HG03025 (cell line): ENCODE results near the gene RNF123.
"Not testable (repeated sequence)": the region's sequence is repeated elsewhere in the genome, so short reads cannot be mapped to it uniquely, and the experiment has no call there.

Experiments used
- ATAC-seq: cut with Tn5 transposase; IDR thresholded peaks from one replicate; pipeline ENCODE4 v1.9.1; 2021; ENCODE audit warnings: mild to moderate bottlenecking, moderate library complexity; ENCODE audit not compliant: unreplicated experiment, low FRiP score

Gene RNF123

DNA sequence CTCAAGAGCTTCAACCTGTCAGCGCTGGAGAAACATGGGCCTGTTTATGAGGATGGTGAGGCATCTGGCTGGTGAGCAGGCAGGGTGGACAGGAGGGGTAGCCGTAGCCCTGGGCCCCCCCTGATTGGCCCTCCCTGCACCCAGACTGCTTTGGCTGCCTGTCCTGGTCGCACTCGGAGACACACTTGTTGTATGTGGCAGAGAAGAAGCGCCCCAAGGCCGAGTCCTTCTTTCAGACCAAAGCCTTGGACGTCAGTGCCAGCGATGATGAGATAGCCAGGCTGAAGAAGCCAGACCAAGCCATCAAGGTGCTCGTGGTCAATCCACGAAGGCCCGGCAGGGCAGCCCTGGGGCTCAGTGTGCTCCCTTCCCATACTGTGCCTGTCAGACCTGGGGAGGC is 13.4 kb upstream of the RNF123 start:
- ATAC-seq: no peak

DNA sequence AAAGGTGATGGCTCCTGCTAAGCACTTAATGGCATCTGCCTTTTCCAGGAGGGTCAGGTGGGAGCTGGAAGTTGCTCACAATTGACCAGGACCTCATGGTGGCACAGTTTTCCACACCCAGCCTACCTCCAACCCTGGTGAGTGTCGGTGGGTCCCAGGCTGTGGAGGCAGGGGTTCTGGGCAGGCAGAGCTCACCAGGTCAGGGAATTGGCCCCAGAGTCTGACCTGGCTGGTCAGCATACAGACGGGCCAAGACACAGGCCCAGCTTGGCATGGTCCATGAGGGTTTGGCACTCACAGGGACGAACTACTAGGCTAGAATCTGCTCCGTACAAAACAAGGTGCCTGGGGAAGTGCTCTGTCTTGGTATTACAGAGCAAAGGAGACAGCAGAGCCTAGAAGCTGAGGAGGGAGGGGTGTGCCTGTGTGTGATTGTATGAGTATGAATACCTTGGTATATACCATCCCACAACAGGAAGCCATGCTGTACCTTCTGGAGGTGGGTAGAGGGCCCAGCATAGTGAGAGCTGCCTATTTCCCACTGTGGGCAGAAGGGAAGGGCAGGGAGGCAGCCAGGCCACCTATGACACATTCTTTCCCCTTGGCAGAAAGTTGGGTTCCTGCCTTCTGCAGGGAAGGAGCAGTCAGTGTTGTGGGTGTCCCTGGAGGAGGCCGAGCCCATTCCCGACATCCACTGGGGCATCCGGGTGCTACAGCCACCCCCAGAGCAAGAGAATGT is 8.7 kb upstream of the RNF123 start:
- no peak for ATAC-seq

DNA sequence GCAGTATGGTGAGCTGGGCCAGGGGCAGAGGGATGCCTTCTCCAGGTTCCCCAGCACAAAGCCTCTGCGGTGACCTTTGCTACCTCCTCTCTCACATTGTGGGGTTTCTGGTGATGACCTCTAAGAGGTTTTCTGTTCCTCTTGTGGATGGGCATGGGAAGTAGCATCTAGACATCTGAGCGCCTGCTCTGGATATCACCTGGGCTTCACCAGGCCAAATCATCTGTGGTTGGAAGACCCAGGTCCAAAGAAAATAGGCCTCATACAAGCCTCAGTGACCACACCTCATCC is 8.2 kb upstream of the RNF123 start:
- ATAC-seq: no peak

DNA sequence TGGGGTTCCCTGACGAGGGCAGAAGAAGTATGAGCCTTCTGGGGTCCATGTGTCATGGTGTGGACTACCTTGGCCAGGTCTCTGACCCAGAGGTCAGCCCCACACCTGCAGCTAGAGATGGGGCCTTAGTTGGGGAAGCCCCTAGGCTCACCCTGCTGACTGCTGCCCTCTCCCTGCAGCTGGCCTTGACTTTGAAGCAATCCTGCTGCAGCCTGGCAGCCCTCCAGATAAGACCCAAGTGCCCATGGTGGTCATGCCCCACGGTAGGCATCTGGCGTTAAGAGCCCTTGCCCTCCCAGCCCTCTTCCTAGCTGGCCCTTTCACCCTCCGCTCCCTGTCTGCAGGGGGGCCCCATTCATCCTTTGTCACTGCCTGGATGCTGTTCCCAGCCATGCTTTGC is 7.8 kb upstream of the RNF123 start:
- ATAC-seq: no peak

DNA sequence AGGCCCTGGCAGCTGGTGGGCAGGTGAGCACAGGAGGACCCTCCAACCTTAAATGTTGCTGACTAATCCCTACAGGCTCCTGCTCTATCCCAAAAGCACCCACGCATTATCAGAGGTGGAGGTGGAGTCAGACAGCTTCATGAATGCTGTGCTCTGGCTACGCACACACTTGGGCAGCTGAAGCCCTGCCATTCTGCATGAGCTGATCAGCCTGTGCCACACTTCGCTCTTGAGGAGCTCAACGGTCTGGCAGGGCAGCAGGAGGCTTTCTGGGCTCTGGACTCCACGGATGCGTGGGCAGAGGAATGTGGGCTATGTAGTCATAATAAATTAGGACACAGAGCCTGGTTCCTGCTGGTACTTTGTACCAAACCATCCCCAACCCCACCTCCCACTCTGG is 6.2 kb upstream of the RNF123 start:
- no peak for ATAC-seq

DNA sequence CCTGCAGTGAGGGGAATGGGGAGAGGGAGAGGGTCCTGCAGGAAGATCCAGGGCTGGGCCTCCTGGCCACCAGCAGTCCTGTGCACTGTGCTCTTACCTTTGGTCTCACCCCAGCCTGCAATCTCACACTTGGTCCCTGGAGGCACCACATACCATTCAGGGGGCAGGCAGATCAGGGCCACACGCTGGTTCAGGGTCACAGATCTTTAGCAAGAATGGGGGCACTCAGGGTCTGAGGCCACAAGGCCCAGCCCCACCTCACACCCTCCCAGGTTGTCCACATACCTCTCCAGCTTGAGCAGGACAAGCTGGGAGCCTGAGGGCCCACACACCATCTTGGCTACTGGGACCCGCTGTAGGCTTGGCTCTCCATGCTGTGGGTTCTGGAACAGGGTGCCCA is 4.9 kb upstream of the RNF123 start:
- not testable (repeated sequence) for ATAC-seq

DNA sequence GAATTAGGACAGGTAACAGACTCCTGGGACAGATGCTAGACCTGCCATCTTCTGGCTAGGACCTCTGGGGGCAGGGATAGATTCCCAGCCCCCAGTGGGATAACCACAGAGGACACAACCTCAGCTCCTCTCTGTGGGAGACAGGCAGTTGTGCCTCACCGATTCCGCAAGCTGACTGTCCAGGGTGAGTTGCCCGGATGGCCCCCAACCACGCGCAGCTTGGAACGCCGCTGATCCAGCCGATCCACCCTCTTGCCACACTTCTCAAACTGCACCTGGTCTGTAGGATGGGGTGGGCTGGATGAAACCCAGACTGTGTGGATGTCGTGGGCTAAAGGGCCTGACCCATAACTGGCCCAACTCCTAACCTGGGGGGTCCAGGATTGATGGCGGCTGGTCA is 4.3 kb upstream of the RNF123 start:
- not testable (repeated sequence) for ATAC-seq

DNA sequence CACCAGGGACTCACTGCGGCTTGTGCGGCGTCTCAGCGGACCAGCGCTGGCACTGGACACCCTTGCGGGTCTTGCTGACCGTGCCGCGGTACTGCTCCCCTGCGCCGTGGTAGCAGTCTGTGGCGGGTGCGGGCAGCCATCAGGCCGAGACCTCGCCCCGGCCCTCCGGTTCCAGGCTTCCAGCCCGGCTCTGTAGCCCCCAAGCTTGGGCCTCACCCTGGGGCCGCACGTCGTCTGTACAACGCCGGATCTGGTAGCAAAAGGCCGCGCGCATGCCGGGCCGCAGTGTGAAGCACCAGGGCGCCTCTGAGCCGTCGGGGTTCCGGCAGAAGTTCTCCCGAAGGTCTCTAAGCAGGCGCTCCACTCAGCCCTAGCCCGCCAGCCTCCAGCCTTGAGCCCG is 3.5 kb upstream of the RNF123 start:
- ATAC-seq: not testable (repeated sequence)

DNA sequence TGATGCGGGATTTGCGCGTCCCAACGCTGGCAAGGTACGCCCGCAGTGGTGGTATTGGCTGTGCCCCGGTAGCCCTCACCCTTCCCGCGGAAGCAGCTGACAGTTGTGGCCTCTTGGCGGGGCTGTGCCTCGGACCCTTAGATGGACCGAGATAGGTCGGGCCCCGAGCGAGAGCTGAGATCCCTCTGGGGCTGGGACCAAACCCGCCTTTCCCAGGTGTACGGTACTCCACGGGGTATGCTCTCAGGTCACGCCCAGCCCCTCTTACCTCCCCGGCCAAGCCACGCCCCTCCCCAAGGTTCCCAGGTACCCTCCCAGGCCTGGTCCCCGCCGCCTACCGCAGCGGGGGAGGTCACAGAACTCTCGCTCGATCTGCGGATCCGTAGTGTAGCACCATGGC is 3.0 kb upstream of the RNF123 start:
- ATAC-seq: not testable (repeated sequence)

DNA sequence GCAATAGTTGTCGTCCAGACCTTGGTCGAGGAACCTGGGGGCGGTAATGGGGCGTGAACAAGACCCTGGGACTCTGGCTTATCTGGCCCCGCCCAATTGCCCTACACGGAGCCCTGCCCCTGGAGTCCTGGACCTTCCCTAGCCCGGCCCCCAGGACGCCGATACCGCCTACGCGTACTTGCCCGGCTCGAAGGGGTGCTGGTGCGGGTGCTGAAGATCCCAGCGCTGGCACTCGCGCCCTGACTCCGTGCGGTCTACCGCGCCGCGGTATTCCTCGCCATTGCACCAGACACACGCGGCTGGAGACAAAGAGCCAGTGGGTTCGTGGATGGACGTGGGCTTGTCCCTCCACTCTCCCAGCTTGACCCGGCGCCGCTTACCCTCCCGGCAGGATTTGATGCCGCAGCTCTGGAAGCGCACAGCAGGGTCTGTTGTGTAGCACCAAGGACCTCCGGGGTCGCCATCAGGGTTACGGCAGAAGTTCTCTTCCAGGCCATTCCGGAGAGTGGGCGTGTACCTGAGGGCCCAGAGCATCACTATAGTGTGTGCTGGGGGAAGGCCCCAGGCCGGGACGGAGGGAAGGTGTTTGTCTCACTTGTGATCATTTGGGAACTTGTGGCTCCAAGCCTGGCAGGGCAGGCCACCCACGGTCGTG is 2.5 kb upstream of the RNF123 start:
- ATAC-seq: not testable (repeated sequence)

DNA sequence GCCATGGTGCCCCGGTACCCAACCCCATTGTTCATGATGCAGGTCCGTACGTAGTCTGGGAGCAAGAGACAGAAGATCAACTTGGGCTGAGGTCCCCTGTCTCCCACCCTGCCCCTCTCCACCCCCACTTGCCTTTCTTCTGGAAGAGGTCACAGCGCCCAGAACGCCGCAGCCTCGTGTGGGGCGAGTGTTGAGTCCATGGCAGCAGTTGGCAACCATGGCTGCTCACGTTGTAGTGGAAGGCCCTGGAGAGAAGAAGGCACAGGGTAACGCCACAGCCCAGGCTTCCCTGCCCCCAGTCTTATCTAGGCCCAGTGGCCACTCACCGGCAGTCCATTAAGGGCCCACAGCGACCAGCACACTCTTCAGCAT is 1.9 kb upstream of the RNF123 start:
- not testable (repeated sequence) for ATAC-seq

DNA sequence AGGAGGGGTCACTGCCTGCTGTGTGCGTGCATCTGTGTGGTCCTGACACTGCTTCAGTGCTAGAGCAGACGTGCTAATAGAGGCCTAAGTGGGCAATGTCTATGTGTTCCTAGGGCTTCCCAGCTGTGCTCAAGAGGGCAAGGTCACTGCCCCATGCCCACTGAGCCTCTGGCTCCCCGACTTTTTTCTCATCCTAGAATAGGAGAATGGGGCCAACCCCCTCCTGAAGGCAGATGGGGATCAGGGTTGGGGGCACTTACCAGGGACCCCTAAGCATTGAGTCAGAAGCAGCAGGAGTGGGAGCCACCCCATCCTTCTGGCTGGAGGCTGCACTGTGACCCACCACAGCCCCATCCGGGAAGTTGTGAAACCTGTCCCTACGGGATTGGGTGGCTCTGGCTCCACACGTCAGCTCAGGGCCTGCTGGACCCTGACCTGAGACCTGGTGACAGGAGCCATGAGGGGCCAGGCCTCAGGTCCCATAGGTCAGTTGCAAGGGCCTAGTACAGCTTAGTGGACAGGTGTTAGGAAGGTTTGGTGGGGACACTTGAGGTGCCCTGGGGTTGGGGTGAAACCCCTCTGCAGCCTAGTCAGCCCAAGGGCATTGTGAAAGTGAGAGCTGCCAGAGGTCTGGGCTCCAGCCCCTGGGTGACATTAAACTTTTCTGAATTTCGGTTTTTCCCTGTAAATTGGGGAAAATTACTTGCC is 865 bp upstream of the RNF123 start:
- not testable (repeated sequence) for ATAC-seq

DNA sequence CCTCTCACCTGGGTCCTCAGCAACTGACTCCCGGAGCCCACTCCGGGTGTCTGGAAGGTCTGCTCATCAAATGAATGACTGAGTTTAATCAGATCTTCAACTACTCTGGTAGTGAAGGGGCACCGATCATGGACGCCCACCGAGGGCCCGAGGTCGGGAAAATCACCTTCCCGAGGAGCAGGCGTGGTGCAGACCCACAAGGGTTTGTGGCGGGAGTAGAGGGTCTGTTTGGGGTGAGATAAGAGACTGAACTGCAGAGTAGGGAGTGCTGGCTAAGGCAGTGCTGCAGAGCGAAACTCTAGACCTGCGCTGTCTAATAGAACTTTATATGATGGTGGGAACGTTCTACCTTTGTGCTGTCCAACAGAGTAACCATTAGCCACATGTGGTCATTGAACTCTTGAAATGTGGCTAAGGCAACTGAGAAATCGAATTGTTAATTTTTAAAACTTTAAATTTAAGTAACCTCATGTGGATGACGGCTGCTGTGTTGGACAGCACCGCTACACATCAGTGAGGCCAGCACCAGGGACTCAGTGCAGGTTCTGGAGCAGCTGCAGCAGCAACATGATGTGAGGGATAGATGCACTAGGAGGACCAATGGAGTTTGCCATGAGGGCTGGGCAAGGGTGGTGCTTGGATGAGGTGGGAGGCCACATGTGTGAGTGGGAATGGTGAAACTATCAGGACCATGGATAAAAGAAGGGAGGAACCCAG is 709 bp downstream of the RNF123 start:
- ATAC-seq: not testable (repeated sequence)

DNA sequence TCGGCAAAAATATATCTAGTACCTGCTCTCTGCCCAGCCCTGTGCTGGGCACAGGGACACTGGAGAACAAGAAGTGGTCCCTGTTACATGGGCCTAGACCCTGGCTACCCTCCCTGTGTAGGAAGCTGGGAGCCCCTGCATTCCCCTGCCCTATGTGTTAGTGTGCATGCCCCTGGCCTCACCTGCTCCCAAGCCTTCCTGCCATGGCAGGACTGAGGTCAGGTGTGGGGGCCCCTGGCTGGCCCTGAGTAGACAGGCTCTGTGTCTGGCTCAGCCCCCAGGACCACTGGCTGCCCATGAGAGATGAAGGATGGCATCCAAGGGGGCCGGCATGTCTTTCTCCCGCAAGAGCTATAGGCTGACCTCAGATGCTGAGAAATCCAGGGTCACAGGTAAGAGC is 1.5 kb downstream of the RNF123 start:
- not testable (repeated sequence) for ATAC-seq

DNA sequence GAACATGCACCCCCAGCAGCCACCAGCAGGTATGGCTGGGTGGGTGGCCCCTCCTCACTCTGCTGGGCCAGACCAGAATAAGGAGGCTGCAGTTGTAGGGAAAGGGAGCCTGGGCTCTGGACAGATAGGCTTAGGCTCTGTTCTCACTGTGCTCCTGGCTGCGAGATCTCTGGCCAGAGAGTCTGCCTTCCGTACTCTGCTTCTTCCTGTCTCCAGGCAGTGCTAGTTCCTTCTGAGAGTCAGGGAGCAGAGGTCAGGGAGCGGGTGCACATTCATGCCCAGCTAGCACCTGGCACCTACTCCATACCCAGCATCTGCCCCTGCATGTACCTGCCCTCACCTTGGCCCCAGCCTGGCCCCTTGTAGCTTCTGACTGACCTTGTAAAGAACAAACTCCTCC is 2.1 kb downstream of the RNF123 start:
- not testable (repeated sequence) for ATAC-seq

DNA sequence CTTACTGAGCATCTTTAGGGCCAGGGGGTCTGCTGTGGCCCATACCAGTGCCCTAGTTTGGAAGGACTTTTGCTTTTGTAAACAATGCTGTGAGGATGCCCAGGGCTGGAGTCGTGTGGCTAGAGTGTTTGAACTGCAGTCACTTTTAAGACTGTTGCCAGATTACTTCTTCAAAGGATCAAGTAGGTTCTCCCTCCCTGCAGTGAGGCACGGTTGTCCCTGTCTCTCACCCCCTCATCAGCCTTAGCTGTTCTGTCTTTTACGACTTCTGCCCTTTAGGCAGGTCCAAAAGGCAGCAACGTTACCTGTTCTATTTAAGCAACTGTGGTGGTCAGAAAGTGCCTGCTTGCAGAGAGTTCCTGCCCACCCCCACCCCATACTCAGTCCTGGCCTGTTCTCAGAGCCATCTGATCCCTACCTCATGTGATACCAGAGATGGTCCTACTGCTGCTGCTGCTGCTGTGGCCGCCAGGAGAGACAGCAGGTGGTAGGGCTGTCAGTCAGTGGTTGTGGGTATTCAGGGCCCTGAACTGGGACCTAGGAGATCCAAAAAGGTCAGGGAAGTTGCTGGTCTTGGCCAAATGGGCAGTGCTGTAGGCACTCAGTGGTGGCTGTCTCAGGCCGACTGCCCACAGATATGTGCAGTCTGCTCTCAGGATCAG is 5.2 kb downstream of the RNF123 start:
- not testable (repeated sequence) for ATAC-seq

DNA sequence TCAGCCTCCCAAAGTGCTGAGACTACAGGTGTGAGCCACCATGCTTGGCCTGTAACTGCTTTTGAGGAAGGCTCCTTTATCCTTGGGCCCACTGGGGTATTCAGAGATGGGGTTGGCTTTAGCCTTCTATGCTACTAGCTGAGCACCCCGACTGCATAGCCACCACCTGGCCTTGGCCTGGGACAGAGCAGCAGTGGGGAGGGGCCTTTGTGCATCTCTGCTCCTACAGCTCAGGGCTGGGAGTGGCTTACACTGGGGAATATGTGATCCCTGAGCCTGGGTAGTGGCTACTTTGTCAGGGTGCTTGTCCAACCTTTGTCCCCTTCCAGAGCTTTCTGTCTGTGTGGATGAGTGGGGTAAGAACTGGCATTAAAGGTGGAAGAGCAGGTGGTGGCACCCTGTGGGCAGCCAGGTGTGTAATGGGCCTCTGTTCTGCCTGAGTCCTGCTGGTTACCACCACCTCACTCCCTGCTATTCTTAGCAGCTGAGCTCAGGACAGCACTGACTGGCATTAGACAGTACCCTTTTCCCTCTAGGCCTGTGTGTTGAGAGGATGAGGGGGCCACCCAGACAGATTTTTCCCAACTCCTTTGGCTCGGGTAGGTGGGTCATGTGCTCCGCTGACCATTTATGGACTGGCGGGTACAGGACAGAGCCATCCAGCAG is 6.1 kb downstream of the RNF123 start:
- ATAC-seq: not testable (repeated sequence)

DNA sequence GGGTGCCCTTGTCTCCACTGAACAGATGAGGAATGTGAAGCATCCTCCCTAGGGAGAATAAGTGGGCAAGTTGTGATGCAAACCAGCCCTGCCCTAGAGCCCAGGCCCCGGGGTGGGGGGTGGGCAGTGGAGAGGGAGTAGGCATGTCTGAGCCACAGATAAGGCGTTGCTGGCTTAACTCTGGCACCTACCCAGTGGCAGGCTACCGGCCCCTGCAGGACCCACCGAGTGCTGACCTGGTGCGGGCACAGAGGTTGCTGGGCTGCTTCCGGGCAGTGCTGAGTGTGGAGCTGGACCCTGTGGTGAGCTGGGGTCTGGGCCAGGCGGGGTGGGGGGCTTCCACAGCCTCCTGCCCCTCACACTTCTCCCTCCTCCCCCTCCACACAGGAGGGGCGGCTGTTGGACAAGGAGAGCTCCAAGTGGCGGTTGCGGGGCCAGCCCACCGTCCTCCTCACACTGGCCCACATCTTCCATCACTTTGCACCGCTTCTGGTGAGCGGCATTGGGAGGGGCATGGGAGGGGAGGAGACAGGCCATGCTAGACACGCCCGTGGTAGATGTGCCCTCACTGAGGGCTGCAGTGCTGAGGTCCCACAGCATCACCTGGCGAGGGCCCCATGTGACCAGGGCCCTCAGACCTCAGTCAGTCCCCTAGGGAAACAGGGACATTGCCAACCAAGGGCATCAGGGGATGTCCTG is 10.1 kb downstream of the RNF123 start:
- ATAC-seq: no peak

DNA sequence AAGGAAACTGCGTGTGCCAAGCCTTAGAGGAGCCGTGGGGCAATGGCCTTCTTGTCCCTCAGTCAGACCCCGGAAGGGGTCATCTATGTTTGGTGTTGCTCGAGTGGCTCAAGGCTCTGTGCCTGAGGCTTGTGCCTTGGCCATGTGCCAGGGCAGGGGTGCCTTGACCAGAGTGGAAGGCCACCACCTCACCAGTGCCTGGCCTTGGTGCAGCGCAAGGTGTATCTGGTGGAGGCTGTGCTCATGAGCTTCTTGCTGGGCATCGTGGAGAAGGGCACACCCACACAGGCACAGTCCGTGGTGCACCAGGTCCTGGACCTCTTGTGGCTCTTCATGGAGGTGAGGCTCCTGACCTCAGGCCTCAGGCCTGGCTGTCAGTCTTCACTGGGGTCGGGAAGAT is 10.7 kb downstream of the RNF123 start:
- no peak for ATAC-seq
